A549 (cell line): ENCODE measurements around the gene PSMF1. TPM values are rescaled to one million over a fixed set of nuclear protein-coding genes. Genes with fewer than 3 reads are reported as not detected.

Experiments
- ATAC-seq, 2 experiments: fragments of 200-7000 bp in 1 of 2; fragments of >200 bp in 1 of 2; cut with Nextera tagmentation in 1 of 2; cut with Tn5 transposase in 1 of 2; 3 replicates each; pipeline versions ENCODE4 v1.8.0 to v1.9.1; 2018 to 2020; ENCODE audit warnings: mild to moderate bottlenecking in 1 of 2, moderate library complexity in 1 of 2
- CTCF ChIA-PET: fragments of 300-600 bp; sonication (Branson Sonifier 250); formaldehyde crosslinking; extraction: SDS; loops from one replicate; lab custom pipeline; 2021; ENCODE audit warnings: antibody characterized with exemption, inconsistent platforms; lab: Yijun Ruan, JAX
- POLR2A ChIA-PET: fragments of 350-600 bp; formaldehyde crosslinking; extraction: SDS; loops from one replicate; lab custom pipeline; 2021; ENCODE audit warnings: antibody characterized with exemption, inconsistent platforms; lab: Yijun Ruan, JAX
- DNase-seq, 2 experiments: peaks; one replicate each; pipeline versions ENCODE4 v3.0.0 to v3.0.0-alpha.2; 2011 to 2016; ENCODE audit warnings: low read depth in 1 of 2, low spot score in 1 of 2
- FAIRE-seq: peaks from 2 replicates; lab custom pipeline; 2011; peaks lifted over from hg19 to GRCh38; lab: Jason Lieb, UNC
- H3K27ac ChIP-seq, 2 experiments: fragments of >200 bp; sonication (Bioruptor Twin); formaldehyde crosslinking; 3 replicates each; pipeline ENCODE4 v1.5.1; 2016 to 2017
- H3K4me1 ChIP-seq: fragments of >200 bp; sonication (Bioruptor Twin); formaldehyde crosslinking; 3 replicates; pipeline ENCODE4 v1.6.1; 2016
- H3K4me2 ChIP-seq: fragments of >200 bp; sonication (Bioruptor Twin); formaldehyde crosslinking; 3 replicates; pipeline ENCODE4 v1.6.1; 2016
- H3K4me3 ChIP-seq: fragments of >200 bp; sonication (Bioruptor Twin); formaldehyde crosslinking; 3 replicates; pipeline ENCODE4 v1.5.1; 2016
- H3K9me3 ChIP-seq: fragments of >200 bp; sonication (Bioruptor Twin); formaldehyde crosslinking; 3 replicates; pipeline ENCODE4 v1.6.1; 2016
- CEBPB ChIP-seq, 2 experiments: fragments of >200 bp in 1 of 2; sonication (Bioruptor Twin) in 1 of 2; formaldehyde crosslinking in 1 of 2; IDR thresholded peaks; 2 replicates each; pipeline ENCODE4 v1.6.1; 2012 to 2016
- EHF ChIP-seq: fragments of 250-450 bp; sonication (Bioruptor Pico); IDR thresholded peaks from 2 replicates; pipeline ENCODE4 v1.5.0; 2020; ENCODE audit warnings: mild to moderate bottlenecking
- ESRRA ChIP-seq: fragments of 150-350 bp; IDR thresholded peaks from 2 replicates; pipeline ENCODE4 v1.6.1; 2014; ENCODE audit warnings: mild to moderate bottlenecking, low read length, borderline replicate concordance
- FOXS1 ChIP-seq: fragments of 250-450 bp; sonication (Bioruptor Pico); IDR thresholded peaks from 2 replicates; pipeline ENCODE4 v1.5.0; 2020; ENCODE audit warnings: mild to moderate bottlenecking, moderate library complexity
- JUN ChIP-seq, 2 experiments: fragments of >200 bp; sonication (Bioruptor Twin); formaldehyde crosslinking; IDR thresholded peaks; 2 replicates in 1 of 2; 3 replicates in 1 of 2; pipeline ENCODE4 v1.6.1; 2016 to 2017
- KDM5A ChIP-seq: fragments of 200-600 bp; sonication (generic); IDR thresholded peaks from 2 replicates; pipeline ENCODE4 v1.6.1; 2016; ENCODE audit warnings: antibody characterized with exemption, mild to moderate bottlenecking
- NFE2L2 ChIP-seq: fragments of 150-350 bp; conservative IDR thresholded peaks from 2 replicates; pipeline ENCODE4 v1.6.1; 2014; ENCODE audit warnings: low read length
- POLR2AphosphoS2 ChIP-seq: conservative IDR thresholded peaks from 2 replicates; pipeline ENCODE4 v1.6.1; 2012; ENCODE audit warnings: low read length, improper control_type of control experiment, inconsistent platforms
- RAD21 ChIP-seq, 2 experiments: fragments of >200 bp in 1 of 2; sonication (Bioruptor Twin) in 1 of 2; formaldehyde crosslinking in 1 of 2; IDR thresholded peaks in 1 of 2; conservative IDR thresholded peaks in 1 of 2; 2 replicates in 1 of 2; 3 replicates in 1 of 2; pipeline ENCODE4 v1.6.1; 2012 to 2018; ENCODE audit warnings: inconsistent platforms in 1 of 2
- RCOR1 ChIP-seq: fragments of 150-350 bp; IDR thresholded peaks from 2 replicates; pipeline ENCODE4 v1.6.1; 2014; ENCODE audit warnings: antibody characterized with exemption, low read length, low read depth
- RNF2 ChIP-seq: fragments of 200-600 bp; sonication (generic); IDR thresholded peaks from 2 replicates; pipeline ENCODE4 v1.6.1; 2016; ENCODE audit warnings: low read depth, mild to moderate bottlenecking, antibody characterized with exemption, moderate library complexity, borderline replicate concordance
- SMC3 ChIP-seq: fragments of >200 bp; sonication (Bioruptor Twin); formaldehyde crosslinking; IDR thresholded peaks from 3 replicates; pipeline ENCODE4 v1.6.1; 2018; ENCODE audit warnings: inconsistent platforms
- TFCP2L1 ChIP-seq: fragments of 250-450 bp; sonication (Bioruptor Pico); IDR thresholded peaks from 2 replicates; pipeline ENCODE4 v1.5.0; 2021; ENCODE audit warnings: mild to moderate bottlenecking
- TP53 ChIP-seq: fragments of 250-450 bp; sonication (Bioruptor Pico); IDR thresholded peaks from 2 replicates; pipeline ENCODE4 v1.5.0; 2021; ENCODE audit warnings: mild to moderate bottlenecking, moderate library complexity
- ZSCAN20 ChIP-seq: fragments of 250-450 bp; sonication (Bioruptor Pico); IDR thresholded peaks from 2 replicates; pipeline ENCODE4 v1.8.0; 2022; ENCODE audit warnings: mild to moderate bottlenecking, moderate library complexity
- WGBS: methylation state at CpG from one replicate; pipeline ENCODE4 v1.1.6; 2017; ENCODE audit errors: missing lambda C conversion rate; 5-methylcytosine and 5-hydroxymethylcytosine counted together
- polyA plus RNA-seq, 4 experiments: library from polyadenylated mRNA; depleted of rRNA in 3 of 4; stranded (reverse); fragments of >200 nt; fragmentation: RNase III in 1 of 4; extraction: RNeasy Plus Mini Kit Qiagen cat#74134 plus additional on column Dnase treatment in 1 of 4; gene quantifications; 2 replicates in 3 of 4; 3 replicates in 1 of 4; pipeline ENCODE4 v1.2.3, GENCODE V29; 2011 to 2017
- TF ChIP-seq, protein P1 (sequence below): IDR thresholded peaks from 2 replicates; pipeline ENCODE4 v1.6.1; 2012
- TF ChIP-seq, protein P2 (sequence below): fragments of 250-450 bp; sonication (Bioruptor Pico); IDR thresholded peaks from 2 replicates; pipeline ENCODE4 v1.5.0; 2021; ENCODE audit warnings: mild to moderate bottlenecking, moderate library complexity, borderline replicate concordance
- TF ChIP-seq, protein P3 (sequence below): fragments of >200 bp; sonication (Bioruptor Twin); formaldehyde crosslinking; IDR thresholded peaks from 2 replicates; pipeline ENCODE4 v1.6.1; 2016
- TF ChIP-seq, protein P4 (sequence below): fragments of 150-350 bp; IDR thresholded peaks from 2 replicates; pipeline ENCODE4 v1.6.1; 2014; ENCODE audit warnings: low read depth, mild to moderate bottlenecking, low read length

Gene PSMF1
- polyA plus RNA-seq, 2 of the 4 experiments (the other 2 are of a cell fraction), result 123 to 157 TPM

DNA sequence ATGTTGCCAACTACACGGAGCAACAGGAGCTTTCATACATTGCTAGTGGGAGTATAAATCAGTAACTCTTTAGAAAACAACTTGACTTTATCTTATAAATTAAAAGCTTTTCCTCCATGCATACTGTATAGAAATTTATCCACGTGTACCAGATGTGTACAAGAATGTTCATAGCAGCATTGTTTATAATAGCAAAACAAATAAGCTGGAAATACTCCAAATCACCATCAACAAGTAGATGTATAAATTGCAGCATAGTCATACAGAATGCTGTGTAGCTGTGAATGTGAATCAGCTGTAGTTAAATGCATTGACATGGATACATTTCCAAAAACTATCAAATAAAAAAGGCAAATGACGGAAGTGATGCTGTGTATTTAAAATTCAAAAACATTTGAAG, 6.0 kb downstream of the PSMF1 start:
- POLR2A ChIA-PET, result no interaction called here
- DNase-seq, result no peak
- Histone ChIP-seq H3K4me1 (peaks cover 41% of the 10 kb centered on the region), H3K27ac (no peak overlapping the region), H3K4me2 (no peak overlapping the region), H3K4me3 (no peak overlapping the region), H3K9me3 (no peaks in the 10 kb centered on the region)
- CTCF ChIA-PET, result interaction anchor here (0.7 to 2.1 kb wide), 9 partner anchors 12 to 363 kb away, joined by 3 to 16 read pairs (median 3); no protein-coding TSS in a partner anchor
- ATAC-seq, result no peak
- no peak for TF ChIP-seq JUN (IDR thresholded peaks at IDR 0.05)
- TF ChIP-seq SMC3, result no peak
- no peak for FAIRE-seq
- WGBS, result 55% methylated on average over 3 of the region's 3 CpGs

DNA sequence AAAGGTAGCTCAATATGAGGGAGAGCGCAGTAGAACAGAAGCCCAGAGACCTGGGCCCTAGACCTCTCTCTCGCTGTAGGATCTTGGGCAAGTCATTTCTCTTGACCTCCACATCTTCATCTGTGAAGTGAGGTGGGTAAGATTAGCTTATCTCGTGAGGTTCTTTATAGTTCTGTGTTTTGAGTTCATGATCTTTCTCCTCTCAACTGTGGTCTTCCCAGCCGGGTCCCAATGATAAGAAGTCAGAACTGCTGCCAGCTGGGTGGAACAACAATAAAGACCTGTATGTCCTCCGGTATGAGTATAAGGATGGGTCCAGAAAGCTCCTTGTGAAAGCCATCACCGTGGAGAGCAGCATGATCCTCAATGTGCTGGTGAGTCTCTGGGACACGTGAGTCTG, 6.9 kb downstream of the PSMF1 start:
- FAIRE-seq (no peak), ATAC-seq (no peak), DNase-seq (no peak)
- Histone ChIP-seq H3K4me1 (peaks cover 32% of the 10 kb centered on the region), H3K4me2 (no peak overlapping the region), H3K9me3 (no peaks in the 10 kb centered on the region), H3K4me3 (no peak overlapping the region), H3K27ac (no peak overlapping the region)
- no peak for TF ChIP-seq KDM5A
- TF ChIP-seq POLR2AphosphoS2, result no peak
- TF ChIP-seq FOXS1 (CRISPR knock-in tag), result no peak
- no peak for TF ChIP-seq JUN (IDR thresholded peaks at IDR 0.05)
- ChIA-PET CTCF (interaction anchor here (1.0 to 2.1 kb wide), 7 partner anchors 11 to 364 kb away, joined by 3 to 16 read pairs (median 4); no protein-coding TSS in a partner anchor), POLR2A (no interaction called here)
- WGBS, result 89% methylated on average over 7 of the region's 7 CpGs

DNA sequence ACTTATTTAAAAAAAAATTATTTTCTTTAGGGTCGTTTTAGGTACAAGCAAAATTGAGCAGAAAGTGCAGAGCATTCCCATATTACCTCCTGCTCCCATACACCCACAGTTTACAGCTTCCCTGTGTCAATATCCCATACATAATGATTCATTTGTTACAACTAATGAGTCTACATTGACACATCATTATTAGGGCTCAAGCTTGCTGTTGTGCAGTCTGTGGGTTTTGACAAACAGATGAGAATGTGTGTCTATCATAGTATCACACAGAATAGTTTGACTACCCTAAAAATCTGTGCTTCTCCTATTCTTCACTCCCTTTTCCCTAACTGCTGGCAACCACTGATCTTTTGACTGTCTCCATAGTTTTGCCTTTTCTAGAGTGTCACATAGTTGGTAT, 9.4 kb downstream of the PSMF1 start:
- CTCF ChIA-PET, result interaction anchor here (2.0 kb wide), 1 partner anchor 19 kb away, joined by 7 read pairs; no protein-coding TSS in a partner anchor
- no peak overlapping the region for H3K4me3 ChIP-seq
- TF ChIP-seq TP53 (CRISPR knock-in tag), result no peak
- TF ChIP-seq RCOR1, result no peak
- TF ChIP-seq, all 56 proteins: peak for 0
- FAIRE-seq, result no peak
- DNase-seq, result no peak
- POLR2A ChIA-PET, result no interaction called here
- H3K4me1 ChIP-seq, result peaks cover 6% of the 10 kb centered on the region; the same call in 2 of the 3 replicates
- 54% methylated on average over 1 of the region's 1 CpG for WGBS
- no peak overlapping the region for H3K4me2 ChIP-seq
- ATAC-seq, result no peak
- no peaks in the 10 kb centered on the region; the same call in 2 of the 3 replicates for H3K9me3 ChIP-seq
- H3K27ac ChIP-seq, result no peak overlapping the region

DNA sequence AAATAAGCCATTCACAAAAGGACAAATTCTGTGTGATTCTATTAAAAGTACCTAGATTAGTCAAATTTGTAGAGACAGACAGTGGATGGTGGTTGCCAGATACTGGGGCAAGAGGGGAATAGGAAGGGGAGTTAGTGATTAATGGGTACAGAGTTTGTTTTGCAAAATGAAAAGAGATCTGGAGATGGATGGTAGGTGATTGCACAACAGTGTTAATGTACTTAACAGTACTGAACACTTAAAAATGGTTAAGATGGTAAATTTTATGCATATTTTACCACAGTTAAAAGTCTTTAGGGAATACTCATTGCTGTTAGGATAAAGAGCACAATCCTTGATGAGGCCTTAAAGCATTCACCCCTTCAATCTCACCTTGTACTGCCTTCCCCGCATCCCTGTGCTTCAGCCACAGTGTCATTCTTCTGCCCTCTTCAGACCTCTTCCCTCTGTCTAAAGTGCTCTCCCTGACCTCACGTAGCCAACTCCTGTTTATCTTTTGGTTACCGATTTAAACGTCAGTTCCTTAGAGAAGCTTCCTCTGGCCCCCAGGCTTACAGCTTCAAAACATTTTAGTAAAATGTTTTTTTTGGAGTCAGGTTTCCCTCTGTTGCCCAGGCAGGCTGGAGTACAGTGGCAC, 11.8 kb downstream of the PSMF1 start:
- Histone ChIP-seq H3K4me1 (no peaks in the 10 kb centered on the region), H3K4me3 (no peak overlapping the region)
- TF ChIP-seq CEBPB (IDR thresholded peaks at IDR 0.05) (peak in 1 of 2 experiments; percentile 4; a peak in 1 of 4 replicates), RNF2 (no peak), POLR2AphosphoS2 (no peak), RAD21 (conservative IDR thresholded peaks at IDR 0.05 in 1 of 2, IDR thresholded peaks at IDR 0.05 in 1 of 2) (no peak)
- TF ChIP-seq, all 56 proteins: peak for 1
- Histone ChIP-seq H3K27ac (no peak overlapping the region), H3K9me3 (no peaks in the 10 kb centered on the region; the same call in 2 of the 3 replicates), H3K4me2 (no peak overlapping the region)
- ChIA-PET CTCF (interaction anchor here (1.2 to 1.7 kb wide), 2 partner anchors 20 to 83 kb away, joined by 3 to 5 read pairs; no protein-coding TSS in a partner anchor), POLR2A (interaction anchor here (0.7 kb wide), 1 partner anchor 92 kb away, joined by 4 read pairs; no protein-coding TSS in a partner anchor)
- no peak for DNase-seq
- FAIRE-seq, result no peak
- 89% methylated on average over 4 of the region's 4 CpGs for WGBS
- no peak for ATAC-seq

DNA sequence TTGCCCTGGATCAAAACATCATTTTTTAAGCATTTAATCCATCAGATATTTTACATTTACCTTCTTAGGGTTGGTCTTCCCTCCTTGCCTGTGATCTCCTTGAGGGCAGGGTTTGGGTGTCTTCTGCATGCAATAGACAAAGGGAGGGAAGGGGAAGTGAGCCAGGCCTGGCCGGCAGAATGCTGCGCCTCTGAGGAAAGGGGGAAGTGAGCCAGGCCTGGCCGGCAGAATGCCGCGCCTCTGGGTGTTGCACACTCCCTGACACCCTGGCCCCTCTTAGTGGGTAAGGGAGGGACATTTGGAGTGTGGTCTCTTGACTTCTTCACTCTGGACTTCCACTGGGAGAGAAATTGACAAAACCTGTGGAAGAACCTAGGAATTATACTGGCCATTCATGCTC, 12.4 kb downstream of the PSMF1 start:
- 97% methylated on average over 5 of the region's 5 CpGs for WGBS
- ATAC-seq, result no peak
- ChIA-PET CTCF (interaction anchor here (1.2 to 1.7 kb wide), 2 partner anchors 19 to 82 kb away, joined by 3 to 5 read pairs; no protein-coding TSS in a partner anchor), POLR2A (interaction anchor here (0.7 kb wide), 1 partner anchor 91 kb away, joined by 4 read pairs; no protein-coding TSS in a partner anchor)
- Histone ChIP-seq H3K4me2 (no peak overlapping the region), H3K4me1 (no peaks in the 10 kb centered on the region), H3K4me3 (no peak overlapping the region), H3K27ac (no peak overlapping the region), H3K9me3 (no peaks in the 10 kb centered on the region; the same call in 2 of the 3 replicates)
- no peak for FAIRE-seq
- TF ChIP-seq ZSCAN20 (no peak), NFE2L2 (no peak), TFCP2L1 (CRISPR knock-in tag) (no peak), EHF (CRISPR knock-in tag) (no peak), ESRRA (no peak)
- TF ChIP-seq, protein P1, sequence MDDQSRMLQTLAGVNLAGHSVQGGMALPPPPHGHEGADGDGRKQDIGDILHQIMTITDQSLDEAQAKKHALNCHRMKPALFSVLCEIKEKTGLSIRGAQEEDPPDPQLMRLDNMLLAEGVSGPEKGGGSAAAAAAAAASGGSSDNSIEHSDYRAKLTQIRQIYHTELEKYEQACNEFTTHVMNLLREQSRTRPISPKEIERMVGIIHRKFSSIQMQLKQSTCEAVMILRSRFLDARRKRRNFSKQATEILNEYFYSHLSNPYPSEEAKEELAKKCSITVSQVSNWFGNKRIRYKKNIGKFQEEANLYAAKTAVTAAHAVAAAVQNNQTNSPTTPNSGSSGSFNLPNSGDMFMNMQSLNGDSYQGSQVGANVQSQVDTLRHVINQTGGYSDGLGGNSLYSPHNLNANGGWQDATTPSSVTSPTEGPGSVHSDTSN, result no peak
- TF ChIP-seq, protein P2, sequence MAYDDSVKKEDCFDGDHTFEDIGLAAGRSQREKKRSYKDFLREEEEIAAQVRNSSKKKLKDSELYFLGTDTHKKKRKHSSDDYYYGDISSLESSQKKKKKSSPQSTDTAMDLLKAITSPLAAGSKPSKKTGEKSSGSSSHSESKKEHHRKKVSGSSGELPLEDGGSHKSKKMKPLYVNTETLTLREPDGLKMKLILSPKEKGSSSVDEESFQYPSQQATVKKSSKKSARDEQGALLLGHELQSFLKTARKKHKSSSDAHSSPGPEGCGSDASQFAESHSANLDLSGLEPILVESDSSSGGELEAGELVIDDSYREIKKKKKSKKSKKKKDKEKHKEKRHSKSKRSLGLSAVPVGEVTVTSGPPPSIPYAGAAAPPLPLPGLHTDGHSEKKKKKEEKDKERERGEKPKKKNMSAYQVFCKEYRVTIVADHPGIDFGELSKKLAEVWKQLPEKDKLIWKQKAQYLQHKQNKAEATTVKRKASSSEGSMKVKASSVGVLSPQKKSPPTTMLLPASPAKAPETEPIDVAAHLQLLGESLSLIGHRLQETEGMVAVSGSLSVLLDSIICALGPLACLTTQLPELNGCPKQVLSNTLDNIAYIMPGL (CRISPR knock-in tag), result no peak
- TF ChIP-seq, protein P3, sequence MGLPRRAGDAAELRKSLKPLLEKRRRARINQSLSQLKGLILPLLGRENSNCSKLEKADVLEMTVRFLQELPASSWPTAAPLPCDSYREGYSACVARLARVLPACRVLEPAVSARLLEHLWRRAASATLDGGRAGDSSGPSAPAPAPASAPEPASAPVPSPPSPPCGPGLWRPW, result no peak
- TF ChIP-seq, protein P4, sequence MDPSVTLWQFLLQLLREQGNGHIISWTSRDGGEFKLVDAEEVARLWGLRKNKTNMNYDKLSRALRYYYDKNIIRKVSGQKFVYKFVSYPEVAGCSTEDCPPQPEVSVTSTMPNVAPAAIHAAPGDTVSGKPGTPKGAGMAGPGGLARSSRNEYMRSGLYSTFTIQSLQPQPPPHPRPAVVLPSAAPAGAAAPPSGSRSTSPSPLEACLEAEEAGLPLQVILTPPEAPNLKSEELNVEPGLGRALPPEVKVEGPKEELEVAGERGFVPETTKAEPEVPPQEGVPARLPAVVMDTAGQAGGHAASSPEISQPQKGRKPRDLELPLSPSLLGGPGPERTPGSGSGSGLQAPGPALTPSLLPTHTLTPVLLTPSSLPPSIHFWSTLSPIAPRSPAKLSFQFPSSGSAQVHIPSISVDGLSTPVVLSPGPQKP, result no peak
- no peak for DNase-seq
